K562 (cell line): ENCODE data around the gene KNTC1. TPM values are rescaled to one million over a fixed set of nuclear protein-coding genes. Genes with fewer than 3 reads are reported as not detected.

Source experiments
- REST ChIP-seq, 2 experiments: fragments of 450-650 bp; formaldehyde crosslinking in 1 of 2; IDR thresholded peaks; 2 replicates each; pipeline versions ENCODE4 v1.4.0 to v1.6.1; 2014 to 2020; ENCODE audit warnings: mild to moderate bottlenecking in 2 of 2, borderline replicate concordance in 1 of 2, low read depth in 1 of 2
- ZNF384 ChIP-seq: IDR thresholded peaks from 2 replicates; pipeline ENCODE4 v1.6.1; 2012; ENCODE audit warnings: low read depth, low read length, improper control_type of control experiment
- polyA plus RNA-seq, 8 experiments: library from polyadenylated mRNA; depleted of rRNA in 4 of 8; stranded (reverse) in 5 of 8; unstranded in 3 of 8; fragments of >200 nt; fragmentation: Nextera tagmentation in 2 of 8; fragmentation: Illumina TruSeq in 1 of 8; extraction: Ambion mirVana in 2 of 8; extraction: Trizol in 1 of 8; gene quantifications; 2 replicates each; pipeline versions ENCODE4 v1.2.1 to v1.2.3, GENCODE V29; 2011 to 2014; ENCODE audit warnings: inconsistent platforms in 1 of 8, missing spikeins in 1 of 8
- total RNA-seq, 7 experiments: library from RNA; depleted of rRNA in 6 of 7; stranded (reverse); fragments of >200 nt in 6 of 7; fragmentation: Illumina TruSeq in 2 of 7; extraction: Trizol in 2 of 7; gene quantifications; 2 replicates each; pipeline versions ENCODE4 v1.2.1 to v1.2.3, GENCODE V29; 2011 to 2021; ENCODE audit warnings: low replicate concordance in 1 of 7
- TF ChIP-seq, protein P1 (sequence below): fragments of 450-650 bp; IDR thresholded peaks from 2 replicates; pipeline ENCODE4 v1.6.1; 2018; ENCODE audit not compliant: partially characterized antibody
- TF ChIP-seq, protein P2 (sequence below): fragments of 450-650 bp; formaldehyde crosslinking; IDR thresholded peaks from 2 replicates; pipeline ENCODE4 v1.4.0; 2022; ENCODE audit warnings: missing genetic modification characterization

The KNTC1 gene
- total and polyA plus RNA-seq, 9 of the 15 experiments (the other 6 are each of a cell fraction or from before 2014, with no cell fraction given), result 38.9 to 135 (median 99.6) TPM

- TF ChIP-seq, protein P1, sequence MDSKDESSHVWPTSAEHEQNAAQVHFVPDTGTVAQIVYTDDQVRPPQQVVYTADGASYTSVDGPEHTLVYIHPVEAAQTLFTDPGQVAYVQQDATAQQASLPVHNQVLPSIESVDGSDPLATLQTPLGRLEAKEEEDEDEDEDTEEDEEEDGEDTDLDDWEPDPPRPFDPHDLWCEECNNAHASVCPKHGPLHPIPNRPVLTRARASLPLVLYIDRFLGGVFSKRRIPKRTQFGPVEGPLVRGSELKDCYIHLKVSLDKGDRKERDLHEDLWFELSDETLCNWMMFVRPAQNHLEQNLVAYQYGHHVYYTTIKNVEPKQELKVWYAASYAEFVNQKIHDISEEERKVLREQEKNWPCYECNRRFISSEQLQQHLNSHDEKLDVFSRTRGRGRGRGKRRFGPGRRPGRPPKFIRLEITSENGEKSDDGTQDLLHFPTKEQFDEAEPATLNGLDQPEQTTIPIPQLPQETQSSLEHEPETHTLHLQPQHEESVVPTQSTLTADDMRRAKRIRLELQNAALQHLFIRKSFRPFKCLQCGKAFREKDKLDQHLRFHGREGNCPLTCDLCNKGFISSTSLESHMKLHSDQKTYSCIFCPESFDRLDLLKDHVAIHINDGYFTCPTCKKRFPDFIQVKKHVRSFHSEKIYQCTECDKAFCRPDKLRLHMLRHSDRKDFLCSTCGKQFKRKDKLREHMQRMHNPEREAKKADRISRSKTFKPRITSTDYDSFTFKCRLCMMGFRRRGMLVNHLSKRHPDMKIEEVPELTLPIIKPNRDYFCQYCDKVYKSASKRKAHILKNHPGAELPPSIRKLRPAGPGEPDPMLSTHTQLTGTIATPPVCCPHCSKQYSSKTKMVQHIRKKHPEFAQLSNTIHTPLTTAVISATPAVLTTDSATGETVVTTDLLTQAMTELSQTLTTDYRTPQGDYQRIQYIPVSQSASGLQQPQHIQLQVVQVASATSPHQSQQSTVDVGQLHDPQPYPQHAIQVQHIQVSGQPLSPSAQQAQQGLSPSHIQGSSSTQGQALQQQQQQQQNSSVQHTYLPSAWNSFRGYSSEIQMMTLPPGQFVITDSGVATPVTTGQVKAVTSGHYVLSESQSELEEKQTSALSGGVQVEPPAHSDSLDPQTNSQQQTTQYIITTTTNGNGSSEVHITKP, result peak; percentile 69
- TF ChIP-seq ZNF384 (no peak), REST (IDR thresholded peaks at IDR 0.05; ENCODE audit: borderline replicate concordance) (no peak), REST (CRISPR knock-in tag; IDR thresholded peaks at IDR 0.05; ENCODE audit: low read depth) (peak; percentile 29; the same call in 1 of the 2 replicates)
- TF ChIP-seq, protein P2, sequence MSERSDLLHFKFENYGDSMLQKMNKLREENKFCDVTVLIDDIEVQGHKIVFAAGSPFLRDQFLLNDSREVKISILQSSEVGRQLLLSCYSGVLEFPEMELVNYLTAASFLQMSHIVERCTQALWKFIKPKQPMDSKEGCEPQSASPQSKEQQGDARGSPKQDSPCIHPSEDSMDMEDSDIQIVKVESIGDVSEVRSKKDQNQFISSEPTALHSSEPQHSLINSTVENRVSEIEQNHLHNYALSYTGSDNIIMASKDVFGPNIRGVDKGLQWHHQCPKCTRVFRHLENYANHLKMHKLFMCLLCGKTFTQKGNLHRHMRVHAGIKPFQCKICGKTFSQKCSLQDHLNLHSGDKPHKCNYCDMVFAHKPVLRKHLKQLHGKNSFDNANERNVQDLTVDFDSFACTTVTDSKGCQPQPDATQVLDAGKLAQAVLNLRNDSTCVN, result peak; percentile 41
Measured at GRCh38 chr12:122526683-122527477, at the start of gene KNTC1, which contains the start of gene RSRC2 (continued).
